CD4-positive, alpha-beta T cell treated with Interleukin-21 for 1 hour (primary cell): Measurements from ENCODE around the gene CHRNB4.

ENCODE experiments used
- DNase-seq: peaks from one replicate; pipeline ENCODE4 v3.0.0-alpha.2; 2020

Gene CHRNB4

DNA sequence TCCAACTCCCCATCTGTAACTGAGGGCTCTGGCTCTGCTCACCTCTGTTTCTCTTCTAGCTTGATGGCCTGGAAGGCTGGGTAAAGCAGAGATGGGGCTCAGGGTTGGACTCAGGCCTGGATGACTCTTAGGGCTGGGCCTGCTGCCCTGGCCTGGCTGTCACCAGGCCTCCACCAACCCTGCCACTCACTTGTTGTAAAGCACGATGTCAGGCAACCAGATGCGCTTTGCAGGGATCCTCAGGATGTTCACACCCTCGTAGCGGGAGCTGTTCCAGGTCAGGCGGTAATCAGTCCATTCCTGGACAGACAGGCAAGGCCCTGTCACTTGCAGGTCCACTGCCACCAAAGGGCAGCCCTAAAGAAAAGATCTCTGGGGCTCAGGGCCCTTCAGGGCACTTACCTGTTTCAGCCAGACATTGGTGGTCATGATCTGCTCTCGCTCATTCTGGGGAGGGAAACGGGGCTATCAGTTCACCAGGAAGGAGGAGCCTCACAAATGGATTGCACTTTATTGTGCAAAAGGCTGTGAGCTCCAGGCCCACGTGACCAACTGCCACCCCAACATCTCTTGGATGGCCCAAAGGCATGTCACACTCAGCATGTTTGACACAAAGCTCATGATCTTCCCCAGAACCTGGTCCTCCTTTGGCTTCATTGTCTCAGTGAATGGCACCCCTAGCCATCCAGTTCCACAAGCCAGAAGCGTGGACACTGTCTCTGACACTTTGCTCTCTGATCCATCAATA, 9.9 kb downstream of the CHRNB4 start:
- DNase-seq, result no peak

- DNase-seq, result no peak
Measured at GRCh38 chr15:78629716-78630065, 11.3 kb downstream of the CHRNB4 start.

DNA sequence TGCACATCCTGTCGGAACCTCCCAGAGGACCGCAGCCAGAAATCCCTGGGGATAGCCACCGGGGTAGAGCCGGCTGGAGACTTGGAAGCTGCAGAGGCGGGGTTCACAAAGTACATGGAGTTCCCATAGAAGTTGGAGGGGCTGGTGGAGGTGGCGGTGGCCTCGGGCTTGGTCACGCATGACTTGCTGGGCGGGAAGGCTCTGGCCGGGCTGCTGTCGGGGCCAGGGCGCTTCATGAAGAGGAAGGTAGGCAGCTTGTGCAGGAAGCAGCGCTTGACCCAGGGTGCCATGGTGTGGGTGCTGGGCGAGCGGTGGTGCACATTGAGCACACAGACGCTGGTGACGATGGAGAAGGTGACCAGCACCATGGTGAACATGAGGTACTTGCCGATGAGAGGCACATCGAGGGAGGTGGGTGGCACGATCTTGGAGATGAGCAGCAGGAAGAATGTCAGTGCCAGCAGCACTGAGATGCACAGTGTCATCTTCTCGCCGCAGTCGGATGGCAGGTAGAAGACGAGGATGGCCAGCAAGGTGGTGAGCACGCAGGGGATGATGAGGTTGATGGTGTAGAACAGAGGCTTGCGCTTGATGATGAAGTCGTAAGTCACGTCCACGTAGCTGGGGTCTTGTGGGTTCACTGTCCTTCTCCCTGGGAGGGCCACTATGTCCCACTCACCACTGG, 11.8 kb downstream of the CHRNB4 start:
- no peak for DNase-seq

DNA sequence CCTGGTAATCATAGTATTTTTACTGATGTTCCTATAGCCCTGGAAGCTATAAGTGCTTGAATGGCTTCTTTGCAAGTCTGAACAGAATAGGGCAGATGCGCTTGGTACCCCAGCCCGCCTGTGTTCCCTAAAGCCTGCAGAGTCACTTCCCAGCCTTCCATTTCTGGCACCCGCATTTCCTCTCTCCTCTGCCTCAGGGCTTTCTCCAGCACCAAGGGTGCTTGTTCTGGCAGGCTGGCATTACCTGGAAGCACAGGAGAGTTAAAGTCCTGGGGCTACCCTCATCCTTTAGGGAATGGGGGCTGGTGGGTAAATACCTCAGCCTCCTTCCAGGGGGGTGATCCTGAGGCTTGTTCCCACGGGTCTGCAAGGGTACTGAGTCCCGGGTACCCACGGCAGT, 12.8 kb downstream of the CHRNB4 start:
- DNase-seq, result no peak

- DNase-seq, result no peak
Measured at GRCh38 chr15:78627348-78627747, 13.7 kb downstream of the CHRNB4 start.

GRCh38 chr15:78626381-78626995, 14.5 kb downstream of the CHRNB4 start:
- no peak for DNase-seq

GRCh38 chr15:78625606-78626280, 15.3 kb downstream of the CHRNB4 start:
- DNase-seq, result no peak

GRCh38 chr15:78624651-78625590, 16.1 kb downstream of the CHRNB4 start:
- no peak for DNase-seq

DNA sequence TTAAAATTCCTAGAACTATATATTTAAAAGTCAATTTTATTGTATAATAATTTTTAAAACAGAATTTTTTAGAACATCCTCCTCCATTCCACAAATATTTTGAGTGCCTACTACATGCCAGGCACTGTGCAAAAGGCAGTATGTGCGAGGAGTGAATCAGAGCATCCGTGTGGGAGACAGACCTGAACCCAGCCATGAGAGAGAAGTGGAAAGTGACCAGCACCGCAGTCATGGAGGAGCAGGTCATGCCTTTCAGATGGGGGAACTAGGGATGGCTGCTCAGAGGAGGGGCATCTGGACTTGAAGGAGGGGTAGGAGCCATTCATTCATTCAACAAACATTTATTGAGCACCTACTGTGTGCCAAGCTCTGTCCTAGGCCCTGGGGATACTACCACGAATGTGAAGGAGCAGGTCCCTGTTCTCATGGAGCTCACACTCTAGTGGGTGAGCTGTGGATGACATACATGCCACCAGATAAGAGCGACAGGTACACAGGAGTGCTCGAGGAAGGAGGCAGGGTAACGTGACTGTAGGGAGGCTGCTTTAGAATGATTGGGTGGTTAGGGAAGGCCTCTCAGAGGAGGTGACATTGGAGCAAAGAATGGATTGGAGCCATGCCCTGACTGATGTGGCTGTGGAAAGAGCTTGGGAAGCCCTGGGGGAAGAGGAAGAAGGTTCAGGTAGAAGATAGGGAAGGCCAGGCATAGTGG, 17.1 kb downstream of the CHRNB4 start:
- DNase-seq, result no peak

DNA sequence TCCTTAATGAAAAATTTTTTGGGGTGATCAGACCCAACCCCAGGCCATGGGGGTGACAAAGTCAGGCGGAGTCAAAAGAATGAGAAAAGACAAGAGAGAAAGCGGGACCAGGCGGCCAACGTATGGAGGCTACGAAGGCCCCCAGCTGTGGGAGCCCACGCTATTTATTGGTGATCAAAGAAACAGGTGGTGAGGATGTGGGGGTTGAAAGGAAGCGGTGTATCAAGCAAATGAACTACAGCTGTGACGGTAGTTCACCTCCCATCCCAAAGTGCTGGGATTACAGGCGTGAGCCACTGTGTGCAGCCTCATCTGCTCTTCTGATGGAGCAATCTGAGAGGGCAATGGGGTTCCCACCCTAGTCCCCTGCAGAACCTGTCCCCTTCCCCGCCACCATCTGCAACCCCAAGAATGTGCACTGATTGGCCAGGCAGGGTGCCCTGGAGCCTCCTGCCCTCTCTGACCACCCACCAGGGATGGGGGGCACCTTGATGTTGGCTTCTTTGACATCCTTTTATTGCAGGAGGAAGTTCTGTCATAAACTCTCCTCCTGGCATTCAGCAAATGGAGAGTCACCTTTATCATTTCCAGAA, 19.1 kb downstream of the CHRNB4 start:
- DNase-seq, result no peak

- no peak for DNase-seq
Measured at GRCh38 chr15:78620527-78621421, 20.2 kb downstream of the CHRNB4 start, which contains the start of gene CHRNA3. Gene CHRNA3, minus strand, starts transcription at chr15:78620996. Its CDS starts 202 bp downstream, at chr15:78620794.

DNA sequence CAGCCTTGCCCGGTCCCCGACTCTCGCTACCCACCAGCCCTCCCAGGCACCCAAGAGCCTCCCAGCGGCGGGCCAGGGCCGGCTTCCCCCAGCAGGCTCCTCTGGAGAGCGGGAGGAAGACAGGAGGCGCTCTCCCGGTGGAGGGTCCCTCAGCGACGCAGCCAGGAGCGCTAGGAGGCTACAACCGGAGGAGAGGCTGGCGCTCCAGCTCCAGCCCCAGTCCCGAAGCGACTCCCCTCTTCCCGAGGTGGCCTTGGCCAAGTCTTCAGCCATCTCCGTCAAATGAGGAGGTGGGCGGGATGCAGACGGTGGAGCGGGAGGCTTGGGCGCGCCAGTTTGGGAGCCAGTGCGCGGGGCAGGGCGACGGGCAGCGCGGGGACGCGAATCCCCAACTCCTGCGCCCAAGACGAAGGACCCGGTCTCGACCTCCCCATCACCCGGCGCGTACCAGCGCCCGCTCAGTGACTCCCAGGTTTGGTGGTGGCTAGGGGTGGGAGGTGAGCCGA, 20.9 kb downstream of the CHRNB4 start:
- no peak for DNase-seq

GRCh38 chr15:78619022-78619950, 21.7 kb downstream of the CHRNB4 start:
- DNase-seq, result no peak

DNA sequence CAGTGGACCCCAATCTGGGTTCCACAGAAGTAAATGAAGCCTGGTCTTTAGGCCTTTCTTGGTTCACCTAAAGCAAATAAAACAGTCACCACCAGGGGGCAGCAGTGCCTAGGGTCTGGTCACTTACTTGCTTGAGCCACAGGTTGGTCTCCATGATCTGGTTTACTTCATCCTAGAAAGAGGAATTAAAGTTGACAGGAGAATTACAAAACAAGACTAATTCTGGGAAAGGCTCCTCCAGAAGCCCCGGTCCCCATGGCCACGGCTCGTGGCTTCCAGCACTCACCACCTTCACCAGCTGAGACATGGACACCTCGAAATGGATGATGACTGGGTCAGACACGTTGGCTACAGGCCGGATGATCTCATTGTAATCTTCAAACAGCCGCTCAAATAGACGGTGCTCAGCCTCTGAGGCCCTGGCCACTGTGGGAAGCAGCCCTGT, 22.5 kb downstream of the CHRNB4 start:
- DNase-seq, result peak; percentile 73

DNA sequence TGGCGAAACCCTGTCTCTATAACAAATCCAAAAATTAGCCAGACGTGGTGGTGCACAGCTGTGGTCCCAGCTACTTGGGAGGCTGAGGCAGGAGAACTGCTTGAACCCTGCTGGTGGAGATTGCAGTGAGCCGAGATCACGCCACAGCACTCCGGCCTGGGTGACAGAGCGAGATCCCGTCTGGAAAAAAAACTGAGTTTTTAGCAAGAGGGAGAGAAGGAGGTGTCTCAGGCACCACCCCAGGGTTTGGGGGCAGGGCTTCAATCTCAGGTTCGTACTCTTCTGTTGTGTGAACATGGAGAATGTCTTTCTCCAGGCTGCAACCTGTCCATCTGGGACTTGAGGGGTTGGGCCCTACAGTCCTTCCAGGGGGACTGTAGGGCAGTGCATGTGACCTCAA, 22.9 kb downstream of the CHRNB4 start:
- DNase-seq, result no peak

- DNase-seq, result no peak
Measured at GRCh38 chr15:78617516-78617915, 23.5 kb downstream of the CHRNB4 start.

DNA sequence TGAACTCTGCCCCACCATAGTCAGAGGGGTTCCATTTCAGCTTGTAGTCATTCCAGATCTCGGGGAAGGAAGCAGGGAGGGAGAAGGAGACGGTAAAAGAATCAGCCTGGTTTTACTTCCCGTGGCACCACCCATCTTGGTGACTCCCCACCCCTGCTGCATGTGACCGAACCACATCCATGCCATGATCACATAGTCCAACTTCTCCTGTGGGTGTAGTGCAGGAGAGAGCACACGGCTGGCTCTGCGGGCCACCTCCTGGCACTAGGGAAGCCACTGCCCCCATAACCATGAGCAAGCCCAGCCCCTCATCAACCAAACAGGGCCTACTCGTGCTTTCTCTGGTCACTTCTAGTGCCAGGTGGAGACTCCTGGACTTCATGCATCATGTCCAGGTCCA, 23.9 kb downstream of the CHRNB4 start:
- no peak for DNase-seq

DNA sequence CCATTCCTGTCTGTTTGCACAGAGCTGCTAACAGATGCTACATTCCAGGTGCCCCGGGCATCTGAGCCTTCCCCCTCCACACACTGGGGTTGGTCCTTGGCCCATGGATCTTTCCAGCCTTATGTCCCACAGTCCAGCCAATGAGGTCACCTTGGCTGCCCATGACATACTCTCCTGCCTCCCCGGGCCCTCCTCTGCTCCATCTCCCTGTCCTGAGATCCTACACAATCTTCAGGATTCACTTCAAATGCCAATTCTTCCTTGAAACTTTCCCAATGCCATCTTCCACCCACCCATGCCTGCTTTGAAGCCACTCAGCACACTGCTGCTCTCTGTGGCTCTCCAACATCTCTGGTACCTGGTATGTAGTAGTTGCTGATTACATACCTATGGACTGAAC, 24.5 kb downstream of the CHRNB4 start:
- no peak for DNase-seq

DNA sequence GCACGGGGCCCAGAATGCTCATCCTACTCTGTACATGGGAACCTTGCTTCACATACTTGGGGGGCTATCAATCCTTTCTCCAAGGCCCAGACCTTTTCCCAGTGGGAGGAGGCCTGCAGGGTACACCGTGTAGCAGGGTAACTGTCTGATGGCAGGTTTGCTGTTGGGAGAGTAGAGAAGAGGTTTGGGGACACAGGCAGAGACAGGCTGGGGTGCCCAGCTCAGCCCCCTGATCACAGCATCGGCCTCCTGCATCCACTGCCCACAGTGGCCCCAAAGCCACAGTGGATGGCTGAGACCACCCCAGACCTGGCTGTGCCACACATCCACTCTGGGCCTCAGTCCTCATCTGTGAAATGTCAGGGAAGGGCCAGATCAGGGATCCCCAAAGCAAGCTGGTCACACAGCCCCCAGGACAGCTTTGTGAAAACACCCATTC, 25.8 kb downstream of the CHRNB4 start:
- DNase-seq, result no peak
